OCI-LY7 (cell line): ENCODE results near the gene USP30.

Source experiments
- CTCF ChIP-seq: fragments of 200-600 bp; sonication (generic); conservative IDR thresholded peaks from 2 replicates; pipeline ENCODE4 v1.5.1; 2014; ENCODE audit warnings: mild to moderate bottlenecking, antibody characterized with exemption, low read length, moderate library complexity, mixed read lengths
- EZH2phosphoT487 ChIP-seq: fragments of 200-600 bp; sonication (generic); IDR thresholded peaks from 2 replicates; pipeline ENCODE4 v1.6.1; 2018; ENCODE audit warnings: low read depth, borderline replicate concordance, mild to moderate bottlenecking, mixed run types, antibody characterized with exemption, low read length, moderate library complexity, mixed read lengths

DNA sequence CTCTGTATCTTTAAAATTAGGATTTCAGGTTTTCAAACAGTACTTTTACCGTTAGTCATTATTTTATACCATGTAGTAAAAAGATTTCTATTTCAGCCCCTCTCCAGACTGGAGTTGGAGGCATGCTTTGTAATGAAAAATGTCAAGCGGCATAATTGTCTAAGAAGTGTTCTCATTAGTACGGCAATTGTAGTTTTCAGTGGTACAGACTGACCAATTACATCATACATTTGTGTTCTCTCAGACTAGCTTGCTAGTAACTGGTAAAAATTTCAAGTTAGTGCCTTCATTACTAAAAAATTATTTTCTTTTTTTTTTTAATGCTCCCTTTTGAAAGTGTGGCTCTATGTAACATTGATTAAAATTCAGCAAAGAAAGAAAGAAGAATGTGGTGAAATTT, 4.5 kb downstream of the USP30 start:
- TF ChIP-seq CTCF: no peak
- no peak for TF ChIP-seq EZH2phosphoT487
